Transverse colon (tissue), 4 donors: ENCODE results near the gene RUNX3. TPM values are rescaled to one million over a fixed set of nuclear protein-coding genes. Genes with fewer than 3 reads are reported as not detected.
A peak's percentile ranks its signal among the peaks of the same experiment; 100 is the strongest.

Experiments used
- DNase-seq: peaks from one replicate; pipeline ENCODE4 v3.0.0-alpha.2; 2019
- H3K27ac ChIP-seq, 4 donors: fragments of 200-600 bp; sonication (generic); 2 replicates each; pipeline ENCODE4 v1.5.1; 2016 to 2018; ENCODE audit warnings: inconsistent platforms in 4 of 4
- H3K27me3 ChIP-seq: fragments of 200-600 bp; sonication (generic); 2 replicates; pipeline ENCODE4 v1.5.1; 2017; ENCODE audit warnings: inconsistent platforms
- H3K36me3 ChIP-seq, 4 donors: fragments of 200-600 bp; sonication (generic); 2 replicates each; pipeline ENCODE4 v1.5.1; 2017 to 2019; ENCODE audit warnings: inconsistent platforms in 4 of 4
- H3K4me1 ChIP-seq, 4 donors: fragments of 200-600 bp; sonication (generic); 2 replicates each; pipeline ENCODE4 v1.5.1; 2017 to 2020; ENCODE audit warnings: inconsistent platforms in 4 of 4
- H3K4me3 ChIP-seq, 4 donors: fragments of 200-600 bp; sonication (generic); 1 replicate in 1 of 4; 2 replicates in 3 of 4; pipeline versions ENCODE4 v1.5.1 to v1.6.1; 2017 to 2019; ENCODE audit warnings: inconsistent platforms in 4 of 4
- H3K9me3 ChIP-seq, 2 donors: fragments of 200-600 bp; sonication (generic); 2 replicates each; pipeline ENCODE4 v1.5.1; 2017 to 2019; ENCODE audit warnings: inconsistent platforms in 2 of 2
- CTCF ChIP-seq, 5 experiments: fragments of 200-600 bp in 3 of 5; fragments of 450-650 bp in 2 of 5; sonication (generic) in 3 of 5; IDR thresholded peaks; 1 replicate in 2 of 5; 2 replicates in 3 of 5; pipeline ENCODE4 v1.5.1; 2016 to 2017; ENCODE audit warnings: antibody characterized with exemption in 5 of 5, inconsistent platforms in 3 of 5, mild to moderate bottlenecking in 2 of 5, moderate library complexity in 1 of 5
- EP300 ChIP-seq: sonication (generic); formaldehyde crosslinking; IDR thresholded peaks from one replicate; pipeline ENCODE4 v1.6.1; 2017; ENCODE audit warnings: antibody characterized with exemption, low read depth
- POLR2A ChIP-seq: fragments of 450-650 bp; IDR thresholded peaks from one replicate; pipeline ENCODE4 v1.6.1; 2016; ENCODE audit warnings: antibody characterized with exemption, mild to moderate bottlenecking, moderate library complexity
- POLR2AphosphoS5 ChIP-seq, 3 donors: sonication (generic); formaldehyde crosslinking; IDR thresholded peaks; one replicate each; pipeline ENCODE4 v1.6.1; 2016; ENCODE audit warnings: antibody characterized with exemption in 3 of 3
- WGBS, 2 donors: methylation state at CpG; one replicate each; pipeline ENCODE4 v1.1.5; 2018; ENCODE audit warnings: low coverage in 1 of 2; 5-methylcytosine and 5-hydroxymethylcytosine counted together
- in situ Hi-C, 4 donors: fragments of 200-750 bp; cut with MboI; loops; one replicate each; pipeline versions ENCODE4 v1.15.0 to v1.15.1; 2017; ENCODE audit warnings: low sequenced_read_pairs in 3 of 4, low pct_ligation_motif_present in 1 of 4, low pct_unique_long_range_greater_than_20kb in 1 of 4
- intact Hi-C: fragments of 100-400 bp; cut with DNase I; formaldehyde crosslinking; loops from one replicate; pipeline ENCODE4 v1.15.1; 2023; ENCODE audit warnings: low total_unique reads
- total RNA-seq, 4 donors: library from RNA; depleted of rRNA; stranded (reverse); fragments of >200 nt; gene quantifications; one replicate each; pipeline ENCODE4 v1.1.0, GENCODE V29; 2016

The RUNX3 gene
- total RNA-seq, 4 donors from 2014 or later, result 1.5 to 4.8 (median 3.4) TPM

GRCh38 chr1:24862775-24863483 lies 67.1 kb downstream of the RUNX3 start:
- in situ Hi-C loops, result no loop called here

GRCh38 chr1:24861821-24862727 lies 68.0 kb downstream of the RUNX3 start:
- whole genome bisulfite sequencing, 2 donors, result 46% methylated on average over 28 of the region's 28 CpGs; no CpG with 5 or more reads in 1 of the 2 donors
- Histone ChIP-seq H3K27me3 (peaks cover 5% of the 10 kb centered on the region), H3K36me3 (no peaks in the 10 kb centered on the region), H3K27ac (peak overlapping the region in 3 of 4 donors; percentile 23 to 75 (median 64)), H3K4me3 (no peak overlapping the region), H3K4me1 (peaks cover 3 to 35% (median 12%) of the 10 kb centered on the region in 4 donors), H3K9me3 (no peaks in the 10 kb centered on the region)
- TF ChIP-seq POLR2A (no peak), POLR2AphosphoS5 (IDR thresholded peaks at IDR 0.05) (no peak), EP300 (no peak), CTCF (IDR thresholded peaks at IDR 0.05) (no peak)
- DNase-seq, result peak; percentile 73
- intact Hi-C loops (loop anchor here (10.0 kb wide), 1 partner anchor 243 kb away; no protein-coding TSS in a partner anchor), in situ Hi-C loops (no loop called here)

More at GRCh38 chr1:24862775-24863483, 67.1 kb downstream of the RUNX3 start:
- Histone ChIP-seq H3K4me1 (peaks cover 3 to 35% (median 12%) of the 10 kb centered on the region in 4 donors), H3K9me3 (no peaks in the 10 kb centered on the region), H3K27me3 (peaks cover 5% of the 10 kb centered on the region), H3K4me3 (no peak overlapping the region), H3K27ac (peak overlapping the region in 2 of 4 donors; percentile 64 to 75), H3K36me3 (no peaks in the 10 kb centered on the region)
- 81 to 100% methylated on average over 1 to 12 of the region's 12 CpGs for WGBS, 2 donors
- TF ChIP-seq EP300, result no peak
- no peak for TF ChIP-seq POLR2A
- TF ChIP-seq CTCF (IDR thresholded peaks at IDR 0.05), result no peak
- no peak for TF ChIP-seq POLR2AphosphoS5 (IDR thresholded peaks at IDR 0.05)
- intact Hi-C loops, result loop anchor here (10.0 kb wide), 1 partner anchor 242 kb away; no protein-coding TSS in a partner anchor
- DNase-seq, result no peak

- whole genome bisulfite sequencing, 2 donors, result 44 to 70% methylated on average over 3 to 14 of the region's 15 CpGs
- H3K27me3 ChIP-seq, result peaks cover 2% of the 10 kb centered on the region
- H3K27ac ChIP-seq, result no peak overlapping the region
- no peak for DNase-seq
- no peak overlapping the region for H3K4me3 ChIP-seq
- TF ChIP-seq POLR2A, result no peak
- no peak for TF ChIP-seq EP300
- TF ChIP-seq POLR2AphosphoS5 (IDR thresholded peaks at IDR 0.05), result no peak
- TF ChIP-seq CTCF (IDR thresholded peaks at IDR 0.05), result no peak
- H3K9me3 ChIP-seq, result no peaks in the 10 kb centered on the region
- intact Hi-C loops (loop anchor here (10.0 kb wide), 1 partner anchor 244 kb away; no protein-coding TSS in a partner anchor), in situ Hi-C loops (no loop called here)
- H3K4me1 ChIP-seq, result peaks cover 3 to 35% (median 12%) of the 10 kb centered on the region in 4 donors
- H3K36me3 ChIP-seq, result no peaks in the 10 kb centered on the region
Measured at GRCh38 chr1:24860841-24861240, 69.2 kb downstream of the RUNX3 start.
